Hepatocyte (in vitro differentiated cells): ENCODE data around the gene GALNT1.

Experiments
- EZH2 ChIP-seq: fragments of 200-600 bp; sonication (generic); IDR thresholded peaks from 2 replicates; pipeline ENCODE4 v1.6.1; 2016; ENCODE audit warnings: antibody characterized with exemption, mild to moderate bottlenecking, borderline replicate concordance
- EZH2phosphoT487 ChIP-seq: fragments of 200-600 bp; sonication (generic); IDR thresholded peaks from one replicate; pipeline ENCODE4 v1.6.1; 2018; ENCODE audit warnings: antibody characterized with exemption, mild to moderate bottlenecking, low read depth, moderate library complexity; ENCODE audit not compliant: unreplicated experiment, severe bottlenecking
- TF ChIP-seq, protein P1 (sequence below): fragments of 200-600 bp; sonication (generic); IDR thresholded peaks from 2 replicates; pipeline ENCODE4 v1.5.1; 2016; ENCODE audit warnings: antibody characterized with exemption, mild to moderate bottlenecking; ENCODE audit not compliant: poor library complexity

DNA sequence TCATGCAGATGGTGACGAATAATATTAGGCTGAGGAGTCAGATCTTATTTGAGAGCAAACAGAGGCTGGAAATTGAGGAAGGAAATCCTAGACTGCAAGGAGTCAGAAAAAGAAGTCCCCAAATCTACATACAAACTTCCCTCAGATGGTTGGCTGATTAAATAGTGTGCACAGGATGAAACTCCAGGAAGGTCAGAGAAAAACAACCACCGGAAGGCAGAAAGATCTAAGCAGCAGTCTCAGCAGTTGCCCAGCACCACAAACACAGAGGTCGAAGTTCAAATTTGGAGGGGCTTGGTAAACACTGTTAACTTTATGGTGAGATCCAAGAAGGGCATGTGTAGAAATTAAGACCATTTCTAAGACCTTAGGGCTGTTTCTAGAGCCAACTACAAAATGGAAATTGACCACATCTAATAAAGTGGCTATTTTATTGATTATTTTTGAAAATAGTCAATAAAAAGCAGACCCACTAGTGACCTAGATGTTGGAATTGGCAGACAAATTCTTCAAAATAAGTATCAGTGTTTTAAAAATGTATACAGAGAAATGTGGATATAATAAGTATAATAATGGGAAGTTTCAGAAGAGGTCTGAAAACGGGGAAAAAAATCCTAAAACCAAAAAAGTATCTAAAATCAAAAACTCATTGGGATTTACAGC, 134.8 kb downstream of the GALNT1 start:
- TF ChIP-seq, protein P1, sequence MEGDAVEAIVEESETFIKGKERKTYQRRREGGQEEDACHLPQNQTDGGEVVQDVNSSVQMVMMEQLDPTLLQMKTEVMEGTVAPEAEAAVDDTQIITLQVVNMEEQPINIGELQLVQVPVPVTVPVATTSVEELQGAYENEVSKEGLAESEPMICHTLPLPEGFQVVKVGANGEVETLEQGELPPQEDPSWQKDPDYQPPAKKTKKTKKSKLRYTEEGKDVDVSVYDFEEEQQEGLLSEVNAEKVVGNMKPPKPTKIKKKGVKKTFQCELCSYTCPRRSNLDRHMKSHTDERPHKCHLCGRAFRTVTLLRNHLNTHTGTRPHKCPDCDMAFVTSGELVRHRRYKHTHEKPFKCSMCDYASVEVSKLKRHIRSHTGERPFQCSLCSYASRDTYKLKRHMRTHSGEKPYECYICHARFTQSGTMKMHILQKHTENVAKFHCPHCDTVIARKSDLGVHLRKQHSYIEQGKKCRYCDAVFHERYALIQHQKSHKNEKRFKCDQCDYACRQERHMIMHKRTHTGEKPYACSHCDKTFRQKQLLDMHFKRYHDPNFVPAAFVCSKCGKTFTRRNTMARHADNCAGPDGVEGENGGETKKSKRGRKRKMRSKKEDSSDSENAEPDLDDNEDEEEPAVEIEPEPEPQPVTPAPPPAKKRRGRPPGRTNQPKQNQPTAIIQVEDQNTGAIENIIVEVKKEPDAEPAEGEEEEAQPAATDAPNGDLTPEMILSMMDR, result no peak
- TF ChIP-seq EZH2 (no peak), EZH2phosphoT487 (no peak)
